Liver (tissue), 3 donors: Measurements from ENCODE around the gene ARL14EPL.

Experiments
- CTCF ChIP-seq: fragments of 150-350 bp; IDR thresholded peaks from 2 replicates; pipeline ENCODE4 v1.5.1; 2017; ENCODE audit warnings: improper control_type of control experiment, low read depth, low read length; ENCODE audit not compliant: missing input control
- EGR1 ChIP-seq, 2 donors: IDR thresholded peaks; 2 replicates each; pipeline ENCODE4 v1.6.1; 2016 to 2018; ENCODE audit warnings: antibody characterized with exemption in 2 of 2, low read depth in 2 of 2
- TF ChIP-seq, protein P1 (sequence below): IDR thresholded peaks from 2 replicates; pipeline ENCODE4 v1.6.1; 2016; ENCODE audit warnings: antibody characterized with exemption
- donor health status: healthy.
- donor health status: healthy.

GRCh38 chr5:116013207-116013785 lies 19.0 kb upstream of the ARL14EPL start:
- TF ChIP-seq CTCF (no peak), EGR1 (IDR thresholded peaks at IDR 0.05; ENCODE audit: low read depth in 2 of 2) (no peak)
- TF ChIP-seq, protein P1, sequence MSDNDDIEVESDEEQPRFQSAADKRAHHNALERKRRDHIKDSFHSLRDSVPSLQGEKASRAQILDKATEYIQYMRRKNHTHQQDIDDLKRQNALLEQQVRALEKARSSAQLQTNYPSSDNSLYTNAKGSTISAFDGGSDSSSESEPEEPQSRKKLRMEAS, result no peak
